Spinal cord (tissue), 10 donors: ENCODE measurements around the gene TNFSF15. TPM values are rescaled to one million over a fixed set of nuclear protein-coding genes. Genes with fewer than 3 reads are reported as not detected.
"Not testable (repeated sequence)": the region's sequence is repeated elsewhere in the genome, so short reads cannot be mapped to it uniquely, and the experiment has no call there.

Experiments used
- DNase-seq, 6 donors: peaks; one replicate each; pipeline versions ENCODE4 v3.0.0 to v3.0.0-alpha.2; 2013 to 2015; ENCODE audit warnings: low spot score in 6 of 6, low read depth in 4 of 6
- H3K27ac ChIP-seq: one replicate; pipeline ENCODE4 v1.5.1; 2013; ENCODE audit warnings: low read depth, low read length, control low read depth
- H3K27me3 ChIP-seq: one replicate; pipeline ENCODE4 v1.6.1; 2013; ENCODE audit warnings: low read length; ENCODE audit not compliant: control insufficient read depth, insufficient read depth
- H3K36me3 ChIP-seq: one replicate; pipeline ENCODE4 v1.6.1; 2013; ENCODE audit warnings: low read length; ENCODE audit not compliant: control insufficient read depth, insufficient read depth
- H3K4me1 ChIP-seq: one replicate; pipeline ENCODE4 v1.6.1; 2013; ENCODE audit warnings: low read length; ENCODE audit not compliant: control insufficient read depth, insufficient read depth
- H3K4me3 ChIP-seq: one replicate; pipeline ENCODE4 v1.5.1; 2013; ENCODE audit warnings: low read depth, low read length, control low read depth
- H3K9me3 ChIP-seq: one replicate; pipeline ENCODE4 v1.6.1; 2013; ENCODE audit warnings: low read length; ENCODE audit not compliant: control insufficient read depth, insufficient read depth
- WGBS: methylation state at CpG from one replicate; pipeline ENCODE4 v1.1.5; 2013; ENCODE audit warnings: missing lambda C conversion rate; ENCODE audit not compliant: insufficient coverage; 5-methylcytosine and 5-hydroxymethylcytosine counted together
- polyA plus RNA-seq, 2 donors: library from polyadenylated mRNA; unstranded; fragments of 120-200 nt; gene quantifications; one replicate each; pipeline ENCODE4 v1.2.1, GENCODE V29; 2013; ENCODE audit not compliant: insufficient read length in 2 of 2
- total RNA-seq, 2 donors: library from RNA; depleted of rRNA in 1 of 2; stranded (reverse); fragments of 120-200 nt in 1 of 2; fragments of >200 nt in 1 of 2; gene quantifications; one replicate each; pipeline versions ENCODE4 v1.2.3 to v1.2.4, GENCODE V29; 2013 to 2014
- donor health status: healthy.

Gene TNFSF15
- total and polyA plus RNA-seq, 4 donors, result 0.49 to 0.77 (median 0.60) TPM

DNA sequence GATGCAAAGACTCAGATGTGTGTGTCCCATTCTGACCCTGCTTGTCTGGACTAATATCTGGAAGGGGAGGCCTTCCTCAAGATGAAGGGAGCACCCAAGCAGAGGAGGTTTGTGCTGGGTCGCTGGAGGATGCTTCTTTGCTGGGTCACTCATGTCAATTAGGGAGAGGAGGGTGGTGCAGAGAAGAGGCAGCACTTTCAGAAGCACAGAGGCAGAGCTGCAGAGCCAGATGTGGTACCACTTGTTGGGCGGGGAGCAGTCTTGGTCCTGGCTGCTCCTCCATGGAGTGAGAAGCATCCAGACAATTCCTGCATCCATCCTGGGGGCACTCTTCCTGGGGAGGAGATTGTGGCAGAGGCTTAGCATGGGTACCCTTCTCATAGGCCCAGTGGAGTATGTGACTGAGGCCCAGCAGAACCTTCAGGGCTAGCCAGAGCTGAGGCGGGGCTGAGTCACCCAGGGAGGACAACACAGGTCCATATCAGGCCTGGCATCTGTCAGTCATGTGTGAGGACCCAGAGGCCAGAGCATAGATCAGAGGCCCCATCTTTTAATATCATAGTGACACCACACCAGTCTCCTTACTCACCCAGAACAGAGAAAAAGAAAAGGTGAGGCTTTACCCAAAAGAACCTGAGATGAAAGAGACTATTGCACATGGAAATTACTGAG is 59.8 kb downstream of the TNFSF15 start:
- Histone ChIP-seq H3K27ac (no peak overlapping the region), H3K27me3 (no peaks in the 10 kb centered on the region), H3K9me3 (no peaks in the 10 kb centered on the region), H3K36me3 (no peaks in the 10 kb centered on the region), H3K4me1 (peaks cover 4% of the 10 kb centered on the region), H3K4me3 (no peak overlapping the region)
- 89% methylated on average over 3 of the region's 3 CpGs for WGBS
- no peak for DNase-seq

DNA sequence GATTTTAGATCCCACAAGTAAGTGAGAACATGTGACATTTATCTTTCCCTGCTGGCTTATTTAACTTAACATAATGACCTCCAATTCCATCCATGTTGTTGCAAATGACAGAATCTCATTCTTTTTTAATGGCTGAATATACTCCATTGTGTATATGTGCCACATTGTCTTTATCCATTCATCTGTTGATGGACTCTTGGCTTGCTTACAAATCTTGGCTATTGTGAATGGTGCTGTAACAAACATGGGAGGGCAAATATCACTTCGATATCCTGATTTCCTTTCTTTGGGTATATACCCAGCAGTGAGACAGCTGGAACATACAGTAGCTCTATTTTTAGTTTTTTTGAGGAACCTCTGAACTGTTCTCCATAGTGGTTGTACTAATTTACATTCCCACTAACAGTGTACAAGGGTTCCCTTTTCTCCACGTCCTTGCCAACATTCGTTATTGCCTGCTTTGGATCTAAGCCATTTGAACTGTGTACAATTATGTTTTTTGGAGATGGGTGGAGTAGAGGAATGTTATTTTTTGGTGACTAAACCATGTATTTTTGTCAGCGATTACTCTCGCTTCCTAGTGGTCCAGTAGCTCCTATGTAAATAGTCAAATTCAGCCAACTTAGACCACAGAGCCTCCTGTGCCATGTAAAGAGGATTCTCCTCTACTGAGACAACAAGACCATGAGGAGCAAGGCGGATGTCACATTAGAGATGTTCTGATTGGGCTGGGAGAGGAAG is 60.6 kb downstream of the TNFSF15 start:
- peak in 1 of 6 donors; percentile 21 for DNase-seq
- WGBS, result no CpG with 5 or more reads among the region's 6 CpGs
- H3K4me1 ChIP-seq, result peaks cover 4% of the 10 kb centered on the region
- no peaks in the 10 kb centered on the region for H3K27me3 ChIP-seq
- H3K27ac ChIP-seq, result no peak overlapping the region
- H3K36me3 ChIP-seq, result no peaks in the 10 kb centered on the region
- no peak overlapping the region for H3K4me3 ChIP-seq
- H3K9me3 ChIP-seq, result no peaks in the 10 kb centered on the region

- H3K9me3 ChIP-seq, result no peaks in the 10 kb centered on the region
- H3K27ac ChIP-seq, result no peak overlapping the region
- H3K4me3 ChIP-seq, result no peak overlapping the region
Measured at GRCh38 chr9:114743446-114743845, 62.4 kb downstream of the TNFSF15 start.

DNA sequence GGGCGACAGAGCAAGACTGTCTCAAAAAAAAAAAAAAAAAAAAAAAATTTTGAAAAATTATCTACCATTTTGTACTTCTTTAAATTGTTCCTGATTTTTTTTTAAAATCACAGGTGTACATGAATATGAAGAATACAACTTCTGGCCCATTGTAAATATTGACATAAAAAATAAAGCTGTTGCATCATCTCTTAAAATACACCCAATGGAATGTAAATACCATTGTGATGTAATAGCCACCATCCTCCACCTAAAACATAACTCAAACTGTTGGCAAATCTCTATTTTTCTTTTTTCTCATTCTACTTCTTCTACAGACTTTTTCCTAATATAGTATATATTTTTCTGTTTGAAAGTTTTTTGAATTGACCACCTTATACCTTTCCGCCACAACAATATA is 62.9 kb downstream of the TNFSF15 start:
- Histone ChIP-seq H3K4me3 (no peak overlapping the region), H3K27me3 (no peaks in the 10 kb centered on the region), H3K27ac (no peak overlapping the region), H3K9me3 (no peaks in the 10 kb centered on the region), H3K4me1 (peaks cover 4% of the 10 kb centered on the region), H3K36me3 (no peaks in the 10 kb centered on the region)
- WGBS, result no CpG with 5 or more reads among the region's 2 CpGs
- DNase-seq, result no peak

More at GRCh38 chr9:114743446-114743845, 62.4 kb downstream of the TNFSF15 start:
- no peak for DNase-seq
- WGBS, result 86% methylated on average over 3 of the region's 3 CpGs
- Histone ChIP-seq H3K4me1 (peaks cover 4% of the 10 kb centered on the region), H3K27me3 (no peaks in the 10 kb centered on the region), H3K36me3 (no peaks in the 10 kb centered on the region)

DNA sequence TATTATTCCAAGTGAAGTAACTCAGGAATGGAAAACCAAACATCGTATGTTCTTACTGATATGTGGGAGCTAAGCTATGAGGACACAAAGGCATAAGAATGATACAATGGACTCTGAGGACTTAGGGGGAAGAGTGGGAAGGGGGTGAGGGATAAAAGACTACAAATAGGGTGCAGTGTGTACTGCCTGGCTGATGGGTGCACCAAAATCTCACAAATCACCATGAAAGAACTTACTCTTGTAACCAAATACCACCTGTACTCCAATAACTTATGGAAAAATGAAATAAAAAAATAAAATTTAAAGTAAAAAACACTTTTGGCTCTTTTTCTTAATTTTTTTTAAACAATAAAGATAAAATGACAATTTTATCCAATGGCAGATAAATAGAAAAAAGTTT is 64.3 kb downstream of the TNFSF15 start:
- H3K27ac ChIP-seq, H3K9me3 ChIP-seq, H3K27me3 ChIP-seq, H3K4me1 ChIP-seq, H3K4me3 ChIP-seq, H3K36me3 ChIP-seq, DNase-seq: not testable (repeated sequence)
- no CpG with 5 or more reads among the region's 1 CpG for WGBS

DNA sequence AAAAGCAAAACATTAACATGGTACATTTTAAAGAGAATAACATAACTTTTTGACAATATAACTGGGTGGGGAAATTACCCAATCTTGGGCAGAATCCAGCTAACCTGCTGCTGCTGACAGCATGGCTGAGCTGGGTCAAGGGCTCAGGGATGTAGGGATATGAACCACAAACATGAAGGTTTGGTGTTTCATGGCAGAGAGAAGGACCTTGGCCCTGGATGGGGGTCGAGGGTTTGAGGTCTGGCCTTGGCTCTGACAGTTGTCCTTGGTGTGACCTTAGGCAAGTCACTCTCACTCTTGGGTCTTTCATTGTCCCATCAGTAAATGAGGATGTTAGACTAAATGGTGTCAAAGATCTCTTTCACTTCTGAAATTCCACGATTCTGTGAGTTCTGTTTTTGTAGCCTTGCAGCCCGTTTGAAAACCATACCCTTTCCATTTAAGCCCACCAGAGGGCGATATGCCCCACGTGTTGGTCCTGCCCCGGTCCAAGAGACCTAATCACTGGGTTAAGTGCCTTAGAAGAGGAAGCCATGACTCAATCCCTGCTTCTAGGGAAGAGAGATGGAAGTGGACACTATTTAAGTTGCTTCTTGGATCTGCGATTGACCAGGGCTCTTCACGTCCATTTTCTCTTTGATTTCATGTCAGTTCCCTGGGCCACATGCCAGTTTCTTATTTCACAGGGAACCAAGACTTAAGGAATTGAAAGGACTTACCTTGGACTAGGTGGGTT is 67.1 kb downstream of the TNFSF15 start:
- H3K27ac ChIP-seq, result no peak overlapping the region
- H3K4me3 ChIP-seq, result no peak overlapping the region
- no peaks in the 10 kb centered on the region for H3K4me1 ChIP-seq
- H3K27me3 ChIP-seq, result no peaks in the 10 kb centered on the region
- no peaks in the 10 kb centered on the region for H3K9me3 ChIP-seq
- no peaks in the 10 kb centered on the region for H3K36me3 ChIP-seq
- WGBS, result 26% methylated on average over 4 of the region's 8 CpGs
- peak in 1 of 6 donors; percentile 63 for DNase-seq

DNA sequence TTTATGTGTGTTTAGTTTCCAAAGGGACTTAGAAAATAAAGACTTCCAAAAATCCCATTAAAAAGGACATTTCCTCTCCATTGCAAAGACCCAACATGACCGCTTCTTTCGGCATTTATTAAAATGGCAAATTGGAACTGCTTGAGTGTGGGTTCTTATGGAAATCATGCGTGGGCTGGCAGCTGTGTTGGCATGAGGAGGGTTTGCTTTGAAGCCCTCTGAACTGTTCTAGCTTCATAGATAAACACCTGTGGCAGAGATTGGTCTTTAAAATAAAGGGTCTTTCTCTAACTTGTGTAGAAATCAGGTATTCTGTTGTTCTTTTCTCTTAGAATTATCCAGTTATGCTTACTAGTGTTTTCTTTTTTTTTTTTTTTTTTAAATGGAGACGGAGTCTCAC is 68.0 kb downstream of the TNFSF15 start:
- DNase-seq, result no peak
- Histone ChIP-seq H3K27me3 (no peaks in the 10 kb centered on the region), H3K36me3 (no peaks in the 10 kb centered on the region), H3K27ac (no peak overlapping the region), H3K9me3 (no peaks in the 10 kb centered on the region), H3K4me3 (no peak overlapping the region), H3K4me1 (no peaks in the 10 kb centered on the region)
- WGBS, result 67% methylated on average over 1 of the region's 4 CpGs

GRCh38 chr9:114737118-114737517 is 68.7 kb downstream of the TNFSF15 start:
- 100% methylated on average over 2 of the region's 3 CpGs for WGBS
- H3K4me3 ChIP-seq, result no peak overlapping the region
- no peaks in the 10 kb centered on the region for H3K27me3 ChIP-seq
- no peak overlapping the region for H3K27ac ChIP-seq
- H3K36me3 ChIP-seq, result no peaks in the 10 kb centered on the region
- DNase-seq, result no peak
- H3K4me1 ChIP-seq, result no peaks in the 10 kb centered on the region
- H3K9me3 ChIP-seq, result no peaks in the 10 kb centered on the region

DNA sequence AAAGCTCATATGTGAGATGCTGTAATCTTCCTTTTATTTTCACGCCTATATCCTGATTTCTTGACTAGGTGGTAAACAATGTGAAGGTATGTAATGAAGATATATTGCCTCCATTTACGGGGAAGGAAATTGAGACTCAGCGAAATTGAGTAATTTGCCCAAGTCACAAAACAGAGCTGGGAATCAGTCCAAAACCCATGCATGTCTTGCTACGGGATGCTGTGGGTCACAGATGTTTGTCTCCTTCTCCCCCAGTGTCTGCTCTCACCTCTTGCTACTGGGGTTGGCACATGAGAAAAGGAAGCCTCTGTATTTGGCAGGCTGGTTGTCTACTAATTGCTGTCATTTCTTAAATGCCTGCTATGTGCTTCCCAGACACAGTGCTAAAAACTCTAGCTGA is 70.1 kb downstream of the TNFSF15 start:
- Histone ChIP-seq H3K27ac (no peak overlapping the region), H3K9me3 (no peaks in the 10 kb centered on the region), H3K36me3 (no peaks in the 10 kb centered on the region), H3K4me3 (no peak overlapping the region), H3K27me3 (no peaks in the 10 kb centered on the region), H3K4me1 (no peaks in the 10 kb centered on the region)
- WGBS, result 53% methylated on average over 2 of the region's 4 CpGs
- peak in 4 of 6 donors; percentile 29 to 87 (median 39) for DNase-seq
